ENCODE data around the gene FCHO1.

- TF ChIP-seq POLR2A (IDR thresholded peaks at IDR 0.05) (no peak), CTCF (IDR thresholded peaks at IDR 0.05) (no peak)
Observed at GRCh38 chr19:17778251-17778967, 27.1 kb downstream of the FCHO1 start.

Data from ovary (tissue), 3 donors.